GM13977 (cell line): ENCODE measurements around the gene GSK3B.

ENCODE experiments used
- DNase-seq: peaks from one replicate; pipeline ENCODE4 v3.0.0; 2012; ENCODE audit warnings: low spot score
- in situ Hi-C: fragments of 300-500 bp; cut with MboI; formaldehyde crosslinking; loops from one replicate; pipeline ENCODE4 v1.12.0; 2022; ENCODE audit warnings: low sequenced_read_pairs, low pct_unique_long_range_greater_than_20kb, mixed read lengths, inconsistent platforms; ENCODE audit not compliant: unreplicated experiment
- TF ChIP-seq, protein P1 (sequence below): IDR thresholded peaks from 2 replicates; pipeline ENCODE4 v1.5.1; 2012; ENCODE audit warnings: mild to moderate bottlenecking, control low read depth; ENCODE audit not compliant: insufficient read depth; ENCODE audit errors: extremely low read depth, missing control alignments

GSK3B gene

DNA sequence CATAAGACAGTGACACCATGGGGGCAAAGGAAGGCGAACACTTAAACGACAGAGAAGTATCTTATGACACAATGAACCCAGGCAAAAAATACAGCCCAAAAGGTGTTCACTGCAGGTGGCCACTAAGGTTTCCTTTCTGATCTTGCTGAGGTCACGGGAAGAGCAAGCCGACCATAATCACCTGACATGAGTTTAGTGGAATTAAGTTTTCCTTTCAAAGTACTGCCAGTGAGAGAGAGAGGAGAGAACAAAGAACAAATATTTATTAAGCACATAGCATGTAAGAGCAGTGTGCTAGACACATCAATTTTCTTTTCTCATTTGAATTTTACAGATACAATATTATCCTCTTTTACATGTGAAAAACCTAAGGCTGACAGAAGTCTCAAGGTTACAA, 210.1 kb downstream of the GSK3B start:
- no peak for DNase-seq
- TF ChIP-seq, protein P1, sequence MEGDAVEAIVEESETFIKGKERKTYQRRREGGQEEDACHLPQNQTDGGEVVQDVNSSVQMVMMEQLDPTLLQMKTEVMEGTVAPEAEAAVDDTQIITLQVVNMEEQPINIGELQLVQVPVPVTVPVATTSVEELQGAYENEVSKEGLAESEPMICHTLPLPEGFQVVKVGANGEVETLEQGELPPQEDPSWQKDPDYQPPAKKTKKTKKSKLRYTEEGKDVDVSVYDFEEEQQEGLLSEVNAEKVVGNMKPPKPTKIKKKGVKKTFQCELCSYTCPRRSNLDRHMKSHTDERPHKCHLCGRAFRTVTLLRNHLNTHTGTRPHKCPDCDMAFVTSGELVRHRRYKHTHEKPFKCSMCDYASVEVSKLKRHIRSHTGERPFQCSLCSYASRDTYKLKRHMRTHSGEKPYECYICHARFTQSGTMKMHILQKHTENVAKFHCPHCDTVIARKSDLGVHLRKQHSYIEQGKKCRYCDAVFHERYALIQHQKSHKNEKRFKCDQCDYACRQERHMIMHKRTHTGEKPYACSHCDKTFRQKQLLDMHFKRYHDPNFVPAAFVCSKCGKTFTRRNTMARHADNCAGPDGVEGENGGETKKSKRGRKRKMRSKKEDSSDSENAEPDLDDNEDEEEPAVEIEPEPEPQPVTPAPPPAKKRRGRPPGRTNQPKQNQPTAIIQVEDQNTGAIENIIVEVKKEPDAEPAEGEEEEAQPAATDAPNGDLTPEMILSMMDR = no peak
- in situ Hi-C loops = loop anchor here (10.0 to 25.0 kb wide), 2 partner anchors 301 to 528 kb away; no protein-coding TSS in a partner anchor

- in situ Hi-C loops = loop anchor here (10.0 to 25.0 kb wide), 2 partner anchors 301 to 529 kb away; no protein-coding TSS in a partner anchor
- DNase-seq = no peak
- TF ChIP-seq, protein P1 = no peak
Observed at GRCh38 chr3:119883461-119884160, 210.6 kb downstream of the GSK3B start.

GRCh38 chr3:119880966-119881365, 213.3 kb downstream of the GSK3B start:
- no peak for DNase-seq
- TF ChIP-seq, protein P1 = no peak

DNA sequence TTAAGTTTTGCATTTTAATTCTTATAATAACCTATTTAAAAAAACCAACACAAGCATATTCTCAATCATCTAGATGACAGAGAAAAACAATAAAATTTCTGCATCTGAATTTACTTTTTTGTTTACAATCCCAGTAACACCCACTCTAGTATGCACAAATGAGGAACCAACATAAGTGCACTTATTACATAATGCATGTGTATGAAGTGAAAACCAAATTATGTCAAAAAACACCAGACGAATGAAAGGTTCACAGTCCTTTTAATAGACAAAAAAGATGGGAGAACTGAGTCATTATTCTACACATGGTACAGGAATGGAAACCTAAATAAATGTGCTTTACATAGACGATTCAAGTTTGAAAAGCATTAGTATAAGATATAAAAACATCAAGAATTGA, 220.6 kb downstream of the GSK3B start:
- in situ Hi-C loops = no loop called here
- TF ChIP-seq, protein P1 = no peak
- DNase-seq = no peak

More at GRCh38 chr3:119880966-119881365, 213.3 kb downstream of the GSK3B start:
- in situ Hi-C loops = loop anchor here (10.0 to 25.0 kb wide), 2 partner anchors 304 to 531 kb away; no protein-coding TSS in a partner anchor

DNA sequence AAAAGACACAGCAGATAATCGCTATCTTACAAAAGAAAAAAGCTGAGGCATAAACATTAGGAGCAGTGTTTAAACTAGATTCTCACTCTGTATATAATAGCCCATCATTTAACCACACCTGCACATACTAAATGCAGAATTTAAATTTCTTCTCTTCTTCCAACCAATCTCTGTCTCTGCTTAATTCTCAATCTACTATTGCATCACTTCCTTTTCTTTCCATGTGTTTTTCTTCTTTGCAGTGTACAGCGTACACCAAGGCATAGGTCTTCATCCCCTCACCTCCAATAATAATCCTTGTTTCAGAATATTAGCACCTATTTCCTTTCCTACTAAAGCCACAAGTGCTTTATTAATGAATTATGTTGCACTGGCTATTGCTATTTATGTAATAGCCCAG, 221.5 kb downstream of the GSK3B start:
- TF ChIP-seq, protein P1 = no peak
- DNase-seq = no peak
- in situ Hi-C loops = no loop called here

GRCh38 chr3:119871571-119871970, 222.7 kb downstream of the GSK3B start:
- DNase-seq = no peak
- in situ Hi-C loops = no loop called here
- TF ChIP-seq, protein P1 = no peak
